B cell (primary cell): ENCODE data around the gene CTDSP2. TPM values are rescaled to one million over a fixed set of nuclear protein-coding genes. Genes with fewer than 3 reads are reported as not detected.

Experiments used
- ATAC-seq: fragments of 200-7000 bp; cut with Tn5 transposase; one replicate; pipeline ENCODE4 v1.10.0; 2021; ENCODE audit warnings: low read depth, mild to moderate bottlenecking, moderate number of reproducible peaks, moderate library complexity
- CTCF ChIA-PET: fragments of 350-600 bp; sonication (Branson Sonifier 250); formaldehyde crosslinking; loops from one replicate; lab custom pipeline; 2021; ENCODE audit warnings: antibody characterized with exemption, inconsistent platforms; lab: Charles Lee
- POLR2A ChIA-PET: fragments of 350-600 bp; sonication (Branson Sonifier 250); formaldehyde crosslinking; loops from one replicate; lab custom pipeline; 2021; ENCODE audit warnings: antibody characterized with exemption; lab: Charles Lee
- DNase-seq: peaks from one replicate; pipeline ENCODE4 v3.0.0; 2013
- H2AFZ ChIP-seq: 2 replicates; pipeline ENCODE4 v1.6.1; 2012; ENCODE audit warnings: mild to moderate bottlenecking, low read depth, low read length; ENCODE audit not compliant: insufficient read depth, poor library complexity, severe bottlenecking
- H3K27ac ChIP-seq, 2 donors: 1 replicate in 1 of 2; 2 replicates in 1 of 2; pipeline ENCODE4 v1.5.1; 2012 to 2013; ENCODE audit warnings: low read length in 2 of 2, mild to moderate bottlenecking in 2 of 2, moderate library complexity in 1 of 2
- H3K27me3 ChIP-seq, 4 experiments: fragments of 200-600 bp in 1 of 4; sonication (generic) in 1 of 4; replicated peaks in 1 of 4; 1 replicate in 2 of 4; 2 replicates in 2 of 4; pipeline versions ENCODE4 v1.6.1 to v1.7.0; 2013 to 2016; ENCODE audit warnings: low read length in 3 of 4, mild to moderate bottlenecking in 2 of 4, mixed read lengths in 1 of 4, moderate library complexity in 1 of 4; ENCODE audit not compliant: insufficient read depth in 4 of 4, control insufficient read depth in 3 of 4; ENCODE audit errors: control extremely low read depth in 1 of 4
- H3K36me3 ChIP-seq, 2 experiments: replicated peaks in 1 of 2; 1 replicate in 1 of 2; 2 replicates in 1 of 2; pipeline versions ENCODE4 v1.6.1 to v1.7.1; 2013; ENCODE audit warnings: low read length in 1 of 2; ENCODE audit not compliant: insufficient read depth in 2 of 2, control insufficient read depth in 1 of 2; ENCODE audit errors: control extremely low read depth in 1 of 2, extremely low read depth in 1 of 2
- H3K4me1 ChIP-seq, 2 donors: fragments of 200-600 bp in 1 of 2; sonication (generic) in 1 of 2; 1 replicate in 1 of 2; 2 replicates in 1 of 2; pipeline versions ENCODE4 v1.5.1 to v1.6.1; 2013 to 2017; ENCODE audit warnings: low read length in 2 of 2; ENCODE audit not compliant: control insufficient read depth in 2 of 2, insufficient read depth in 2 of 2
- H3K4me2 ChIP-seq: replicated peaks from 2 replicates; pipeline ENCODE3; 2012; ENCODE audit warnings: mild to moderate bottlenecking, low read depth, low read length; ENCODE audit not compliant: poor library complexity, severe bottlenecking
- H3K4me3 ChIP-seq, 5 experiments: fragments of 200-600 bp in 1 of 5; sonication (generic) in 1 of 5; 1 replicate in 3 of 5; 2 replicates in 2 of 5; pipeline versions ENCODE4 v1.5.1 to v1.7.0; 2011 to 2016; ENCODE audit warnings: low read length in 4 of 5, mild to moderate bottlenecking in 4 of 5, low read depth in 2 of 5, control low read depth in 1 of 5, moderate library complexity in 1 of 5; ENCODE audit not compliant: insufficient read depth in 1 of 5; ENCODE audit errors: control extremely low read depth in 1 of 5, extremely low read depth in 1 of 5
- H3K79me2 ChIP-seq: fragments of 200-600 bp; sonication (generic); one replicate; pipeline ENCODE4 v1.6.0; 2016; ENCODE audit warnings: low read length; ENCODE audit not compliant: control insufficient read depth, insufficient read depth
- H3K9ac ChIP-seq: fragments of 200-600 bp; sonication (generic); 2 replicates; pipeline ENCODE4 v1.6.1; 2017; ENCODE audit warnings: mild to moderate bottlenecking, low read length, moderate library complexity
- H3K9me3 ChIP-seq, 3 donors: one replicate each; pipeline versions ENCODE4 v1.6.1 to v1.7.1; 2013; ENCODE audit warnings: low read length in 2 of 3; ENCODE audit not compliant: control insufficient read depth in 2 of 3, insufficient read depth in 1 of 3; ENCODE audit errors: control extremely low read depth in 1 of 3
- H4K20me1 ChIP-seq: 2 replicates; pipeline ENCODE4 v1.6.0; 2012; ENCODE audit warnings: mild to moderate bottlenecking, low read length; ENCODE audit not compliant: insufficient read depth, control insufficient read depth, poor library complexity, severe bottlenecking
- H3K27ac Mint-ChIP-seq: one replicate; pipeline ENCODE4 v1.8.0; 2021; ENCODE audit warnings: mixed read lengths
- H3K27me3 Mint-ChIP-seq: one replicate; pipeline ENCODE4 v1.8.0; 2021; ENCODE audit warnings: mixed read lengths
- H3K4me1 Mint-ChIP-seq: one replicate; pipeline ENCODE4 v1.8.0; 2021; ENCODE audit warnings: mixed read lengths
- H3K4me3 Mint-ChIP-seq: one replicate; pipeline ENCODE4 v1.8.0; 2021; ENCODE audit warnings: mixed read lengths
- H3K9me3 Mint-ChIP-seq: one replicate; pipeline ENCODE4 v1.8.0; 2022; ENCODE audit warnings: mixed read lengths; ENCODE audit not compliant: insufficient read depth
- EZH2 ChIP-seq: IDR thresholded peaks from 2 replicates; pipeline ENCODE4 v1.6.1; 2012; ENCODE audit warnings: borderline replicate concordance, low read depth, mild to moderate bottlenecking, moderate library complexity, low read length; ENCODE audit not compliant: insufficient read depth, poor library complexity, severe bottlenecking
- WGBS: methylation state at CpG from one replicate; pipeline ENCODE4 v1.1.5; 2013; ENCODE audit warnings: missing lambda C conversion rate; ENCODE audit not compliant: insufficient coverage; 5-methylcytosine and 5-hydroxymethylcytosine counted together
- intact Hi-C: fragments of 100-400 bp; cut with micrococcal nuclease; formaldehyde crosslinking; loops from one replicate; pipeline ENCODE4 v1.10.0; 2022
- polyA plus RNA-seq: library from polyadenylated mRNA; depleted of rRNA; stranded (reverse); fragments of >200 nt; gene quantifications from 2 replicates; pipeline ENCODE4 v1.2.3, GENCODE V29; 2012
- total RNA-seq, 2 donors: library from RNA; stranded (reverse); fragments of 120-200 nt in 1 of 2; gene quantifications; 1 replicate in 1 of 2; 2 replicates in 1 of 2; pipeline versions ENCODE4 v1.2.3 to v1.2.4, GENCODE V29; 2013 to 2022
- TF ChIP-seq, protein P1 (sequence below): fragments of 200-600 bp; IDR thresholded peaks from one replicate; pipeline ENCODE4 v1.8.0; 2022; ENCODE audit warnings: antibody characterized with exemption, mild to moderate bottlenecking

Gene CTDSP2
- total and polyA plus RNA-seq, 2 donors (not counting 1 experiment from before 2014, with no cell fraction given) = 99.1 to 209 TPM

- H4K20me1 ChIP-seq = no peaks in the 10 kb centered on the region
- ATAC-seq = no peak
- WGBS = 84% methylated on average over 11 of the region's 11 CpGs
- peaks cover 0 to 42% (median 16%) of the 10 kb centered on the region in 4 experiments for H3K27me3 ChIP-seq
- H3K4me1 ChIP-seq = peaks cover 8 to 10% of the 10 kb centered on the region in 2 donors
- no peak overlapping the region for H3K4me2 ChIP-seq
- intact Hi-C loops = no loop called here
- CTCF ChIA-PET = interaction anchor here (1.2 kb wide), 1 partner anchor 23 kb away, joined by 3 read pairs; the partner anchor contains the start of gene CTDSP2
- Mint-ChIP-seq H3K4me3 (no peak overlapping the region), H3K27ac (no peak overlapping the region), H3K27me3 (peaks cover 29% of the 10 kb centered on the region), H3K4me1 (peaks cover 8% of the 10 kb centered on the region), H3K9me3 (no peaks in the 10 kb centered on the region)
- DNase-seq = no peak
- no peaks in the 10 kb centered on the region for H3K36me3 ChIP-seq
- H3K9ac ChIP-seq = no peak overlapping the region
- H3K9me3 ChIP-seq = no peaks in the 10 kb centered on the region
- no peak overlapping the region for H3K27ac ChIP-seq
- H2AFZ ChIP-seq = no peak overlapping the region
- POLR2A ChIA-PET = no interaction called here
- TF ChIP-seq EZH2 = no peak
- TF ChIP-seq, protein P1, sequence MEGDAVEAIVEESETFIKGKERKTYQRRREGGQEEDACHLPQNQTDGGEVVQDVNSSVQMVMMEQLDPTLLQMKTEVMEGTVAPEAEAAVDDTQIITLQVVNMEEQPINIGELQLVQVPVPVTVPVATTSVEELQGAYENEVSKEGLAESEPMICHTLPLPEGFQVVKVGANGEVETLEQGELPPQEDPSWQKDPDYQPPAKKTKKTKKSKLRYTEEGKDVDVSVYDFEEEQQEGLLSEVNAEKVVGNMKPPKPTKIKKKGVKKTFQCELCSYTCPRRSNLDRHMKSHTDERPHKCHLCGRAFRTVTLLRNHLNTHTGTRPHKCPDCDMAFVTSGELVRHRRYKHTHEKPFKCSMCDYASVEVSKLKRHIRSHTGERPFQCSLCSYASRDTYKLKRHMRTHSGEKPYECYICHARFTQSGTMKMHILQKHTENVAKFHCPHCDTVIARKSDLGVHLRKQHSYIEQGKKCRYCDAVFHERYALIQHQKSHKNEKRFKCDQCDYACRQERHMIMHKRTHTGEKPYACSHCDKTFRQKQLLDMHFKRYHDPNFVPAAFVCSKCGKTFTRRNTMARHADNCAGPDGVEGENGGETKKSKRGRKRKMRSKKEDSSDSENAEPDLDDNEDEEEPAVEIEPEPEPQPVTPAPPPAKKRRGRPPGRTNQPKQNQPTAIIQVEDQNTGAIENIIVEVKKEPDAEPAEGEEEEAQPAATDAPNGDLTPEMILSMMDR = no peak
- H3K4me3 ChIP-seq = no peak overlapping the region
- H3K79me2 ChIP-seq = no peaks in the 10 kb centered on the region
These were observed 22.3 kb upstream of the CTDSP2 start for GRCh38 chr12:57868851-57869268.

GRCh38 chr12:57868221-57868620 lies 21.7 kb upstream of the CTDSP2 start:
- intact Hi-C loops = no loop called here
- Histone ChIP-seq H3K4me3 (no peak overlapping the region), H2AFZ (no peak overlapping the region), H3K27ac (no peak overlapping the region), H3K79me2 (no peaks in the 10 kb centered on the region), H3K4me2 (no peak overlapping the region), H3K27me3 (peaks cover 0 to 47% (median 21%) of the 10 kb centered on the region in 4 experiments), H3K4me1 (peaks cover 8 to 10% of the 10 kb centered on the region in 2 donors), H3K36me3 (no peaks in the 10 kb centered on the region), H3K9me3 (no peaks in the 10 kb centered on the region), H4K20me1 (no peaks in the 10 kb centered on the region), H3K9ac (no peak overlapping the region)
- ChIA-PET CTCF (no interaction called here), POLR2A (no interaction called here)
- Mint-ChIP-seq H3K27ac (no peak overlapping the region), H3K9me3 (no peaks in the 10 kb centered on the region), H3K27me3 (peaks cover 28% of the 10 kb centered on the region), H3K4me3 (no peak overlapping the region), H3K4me1 (peaks cover 8% of the 10 kb centered on the region)
- no peak for TF ChIP-seq EZH2
- TF ChIP-seq, protein P1 = no peak
- DNase-seq (no peak), ATAC-seq (no peak)
- WGBS = 100% methylated on average over 1 of the region's 3 CpGs
